ENCODE measurements around the gene NLRP3. TPM values are rescaled to one million over a fixed set of nuclear protein-coding genes. Genes with fewer than 3 reads are reported as not detected.

NLRP3 gene
- total and polyA plus RNA-seq, 2 experiments from 2014 or later = 0.28 to 0.76 TPM

DNA sequence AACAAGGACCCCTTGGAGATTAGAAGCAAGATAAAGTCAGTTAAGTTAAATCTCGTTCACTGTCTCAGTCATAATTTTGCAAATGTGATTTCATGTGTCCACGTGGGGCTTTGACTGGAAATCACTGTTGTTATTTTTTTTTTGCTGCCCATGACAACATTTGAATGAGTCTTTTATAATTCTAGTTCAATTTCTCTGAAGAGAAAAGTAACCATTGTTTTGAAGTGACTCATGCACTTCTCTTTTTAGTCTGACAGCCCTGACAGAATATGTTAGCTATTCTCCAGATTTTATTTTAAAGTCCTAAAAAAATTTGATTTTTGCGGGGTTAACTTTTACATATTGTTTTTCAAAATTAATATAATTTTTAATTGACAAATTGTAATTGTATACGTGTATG lies 30.7 kb upstream of the NLRP3 start:
- WGBS, 2 experiments (ENCODE audit: low coverage in 1 of 2, low lambda C conversion rate in 2 of 2, missing lambda C conversion rate in 2 of 2) = 37 to 41% methylated on average over 4 of the region's 4 CpGs
- no peaks in the 10 kb centered on the region for H4K20me1 ChIP-seq (ENCODE audit: insufficient read depth)
- H3K9me3 ChIP-seq (ENCODE audit: low read depth) = no peaks in the 10 kb centered on the region
- no peaks in the 10 kb centered on the region for H3K79me2 ChIP-seq (ENCODE audit: insufficient read depth)
- H3F3A ChIP-seq (ENCODE audit: insufficient read depth) = no peaks in the 10 kb centered on the region
- no peak overlapping the region for H2AFZ ChIP-seq
- H3K36me3 ChIP-seq (ENCODE audit: low read depth) = no peaks in the 10 kb centered on the region
- no peaks in the 10 kb centered on the region for H3K9me2 ChIP-seq (ENCODE audit: insufficient read depth)
- in situ Hi-C loops (cut with MboI) = no loop called here
- H3K4me2 ChIP-seq (ENCODE audit: unreplicated experiment) = no peak overlapping the region
- no peak overlapping the region for H3K4me3 ChIP-seq
- DNase-seq = peak; percentile 56
- 0 out of 2 replicates have a peak overlapping the region, but pooled peaks have one; percentile 14 for H3K27ac ChIP-seq
- no peaks in the 10 kb centered on the region for H3K27me3 ChIP-seq (replicated peaks; ENCODE audit: insufficient read depth)
- TF ChIP-seq EZH2 (IDR thresholded peaks at IDR 0.05; ENCODE audit: insufficient read depth, poor library complexity, severe bottlenecking) (no peak), EZH2phosphoT487 (IDR thresholded peaks at IDR 0.05; ENCODE audit: insufficient read depth, low read depth) (no peak)
- H3K4me1 ChIP-seq (ENCODE audit: insufficient read depth) = peaks cover 4% of the 10 kb centered on the region; the same call in 1 of the 2 replicates
- peak overlapping the region; percentile 16; the same call in 1 of the 2 replicates for H3K9ac ChIP-seq

DNA sequence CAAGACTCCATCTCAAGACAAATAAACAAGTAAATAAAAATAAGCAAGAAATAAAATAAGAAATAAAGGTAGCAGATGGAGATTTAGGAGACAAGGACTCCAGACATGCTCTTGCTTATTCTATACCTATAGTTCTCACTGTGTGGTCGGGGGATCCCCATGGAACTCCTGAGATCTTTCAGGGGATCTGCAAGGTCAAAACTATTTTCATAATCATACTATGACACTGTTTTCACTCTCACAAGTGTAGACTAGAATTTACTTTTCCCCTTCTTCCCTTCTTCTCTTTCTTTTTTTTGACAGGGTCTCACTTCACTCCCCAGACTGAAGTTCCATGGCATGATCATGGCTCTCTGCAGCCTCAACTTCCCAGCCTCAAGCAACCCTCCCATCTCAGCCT lies 29.8 kb upstream of the NLRP3 start:
- H3K27ac ChIP-seq = no peak overlapping the region
- H3K79me2 ChIP-seq (ENCODE audit: insufficient read depth) = no peaks in the 10 kb centered on the region
- in situ Hi-C loops (cut with MboI) = no loop called here
- H4K20me1 ChIP-seq (ENCODE audit: insufficient read depth) = no peaks in the 10 kb centered on the region
- H2AFZ ChIP-seq = no peak overlapping the region
- no peaks in the 10 kb centered on the region for H3K9me3 ChIP-seq (ENCODE audit: low read depth)
- no peak for TF ChIP-seq EZH2phosphoT487 (IDR thresholded peaks at IDR 0.05; ENCODE audit: insufficient read depth, low read depth)
- TF ChIP-seq EZH2 (IDR thresholded peaks at IDR 0.05; ENCODE audit: insufficient read depth, poor library complexity, severe bottlenecking) = no peak
- WGBS, 2 experiments (ENCODE audit: low coverage in 1 of 2, low lambda C conversion rate in 2 of 2, missing lambda C conversion rate in 2 of 2) = 42 to 46% methylated on average over 1 of the region's 1 CpG
- H3K4me3 ChIP-seq = no peak overlapping the region
- H3K36me3 ChIP-seq (ENCODE audit: low read depth) = no peaks in the 10 kb centered on the region
- no peaks in the 10 kb centered on the region for H3F3A ChIP-seq (ENCODE audit: insufficient read depth)
- no peaks in the 10 kb centered on the region for H3K27me3 ChIP-seq (replicated peaks; ENCODE audit: insufficient read depth)
- DNase-seq = no peak
- peaks cover 8% of the 10 kb centered on the region; the same call in 1 of the 2 replicates for H3K4me1 ChIP-seq (ENCODE audit: insufficient read depth)
- no peaks in the 10 kb centered on the region for H3K9me2 ChIP-seq (ENCODE audit: insufficient read depth)
- no peak overlapping the region for H3K9ac ChIP-seq
- H3K4me2 ChIP-seq (ENCODE audit: unreplicated experiment) = no peak overlapping the region

DNA sequence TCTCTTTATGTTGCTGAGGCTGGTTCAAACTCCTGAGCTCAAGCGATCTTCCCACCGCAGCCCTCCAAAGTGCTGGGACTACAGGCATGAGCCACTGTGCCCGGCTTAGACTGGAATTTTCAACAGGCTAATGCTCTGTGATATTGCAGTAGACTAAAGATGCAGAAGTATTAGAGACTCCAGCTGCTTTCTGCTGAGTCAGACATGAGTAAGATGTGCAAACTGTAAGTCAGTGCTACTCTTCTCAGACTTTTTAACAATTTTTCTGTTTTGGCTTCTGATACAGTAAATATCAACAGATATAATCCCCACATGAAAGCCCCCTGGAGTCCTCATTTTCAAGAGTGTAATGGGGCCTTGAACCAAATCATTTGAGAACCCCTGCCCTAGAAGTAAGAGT lies 29.3 kb upstream of the NLRP3 start:
- no peaks in the 10 kb centered on the region for H3K36me3 ChIP-seq (ENCODE audit: low read depth)
- peak; percentile 72 for DNase-seq
- H3K27me3 ChIP-seq (replicated peaks; ENCODE audit: insufficient read depth) = no peaks in the 10 kb centered on the region
- H3K27ac ChIP-seq = no peak overlapping the region
- in situ Hi-C loops (cut with MboI) = no loop called here
- H3K9me2 ChIP-seq (ENCODE audit: insufficient read depth) = no peaks in the 10 kb centered on the region
- no peak overlapping the region for H3K4me3 ChIP-seq
- H3F3A ChIP-seq (ENCODE audit: insufficient read depth) = no peaks in the 10 kb centered on the region
- H3K79me2 ChIP-seq (ENCODE audit: insufficient read depth) = no peaks in the 10 kb centered on the region
- no peaks in the 10 kb centered on the region for H4K20me1 ChIP-seq (ENCODE audit: insufficient read depth)
- H3K9me3 ChIP-seq (ENCODE audit: low read depth) = no peaks in the 10 kb centered on the region
- no peak for TF ChIP-seq EZH2 (IDR thresholded peaks at IDR 0.05; ENCODE audit: insufficient read depth, poor library complexity, severe bottlenecking)
- peaks cover 8% of the 10 kb centered on the region; the same call in 1 of the 2 replicates for H3K4me1 ChIP-seq (ENCODE audit: insufficient read depth)
- WGBS, 2 experiments (ENCODE audit: low coverage in 1 of 2, low lambda C conversion rate in 2 of 2, missing lambda C conversion rate in 2 of 2) = 78 to 81% methylated on average over 3 of the region's 3 CpGs
- no peak overlapping the region for H3K4me2 ChIP-seq (ENCODE audit: unreplicated experiment)
- H2AFZ ChIP-seq = no peak overlapping the region
- no peak overlapping the region for H3K9ac ChIP-seq

DNA sequence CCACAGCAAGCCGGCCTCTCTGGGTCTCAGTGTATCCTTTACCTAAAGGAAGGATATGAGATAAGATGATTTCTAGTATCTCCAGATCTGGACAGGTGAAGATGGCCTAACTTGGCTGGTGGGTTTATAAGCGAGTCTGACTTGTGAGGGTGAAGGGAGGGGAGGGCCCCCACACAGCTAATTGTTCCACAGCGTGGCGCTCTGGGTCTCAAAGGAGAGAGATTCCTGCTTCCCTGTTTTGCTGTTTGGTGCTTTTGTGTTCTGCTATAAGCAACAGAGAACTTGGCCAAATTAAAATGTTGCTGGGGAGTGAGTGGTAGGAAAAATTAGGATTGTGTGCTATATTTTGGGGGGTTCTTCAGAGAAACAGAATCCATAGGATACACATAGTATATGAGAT lies 28.9 kb upstream of the NLRP3 start:
- Histone ChIP-seq H3K4me3 (no peak overlapping the region), H3K9me2 (ENCODE audit: insufficient read depth) (no peaks in the 10 kb centered on the region), H3F3A (ENCODE audit: insufficient read depth) (no peaks in the 10 kb centered on the region), H3K27me3 (replicated peaks; ENCODE audit: insufficient read depth) (no peaks in the 10 kb centered on the region), H3K27ac (no peak overlapping the region), H3K4me1 (ENCODE audit: insufficient read depth) (peaks cover 8% of the 10 kb centered on the region; the same call in 1 of the 2 replicates), H4K20me1 (ENCODE audit: insufficient read depth) (no peaks in the 10 kb centered on the region), H3K9me3 (ENCODE audit: low read depth) (no peaks in the 10 kb centered on the region), H2AFZ (no peak overlapping the region), H3K36me3 (ENCODE audit: low read depth) (no peaks in the 10 kb centered on the region), H3K9ac (no peak overlapping the region), H3K4me2 (ENCODE audit: unreplicated experiment) (no peak overlapping the region), H3K79me2 (ENCODE audit: insufficient read depth) (no peaks in the 10 kb centered on the region)
- no peak for TF ChIP-seq EZH2 (IDR thresholded peaks at IDR 0.05; ENCODE audit: insufficient read depth, poor library complexity, severe bottlenecking)
- no peak for TF ChIP-seq EZH2phosphoT487 (IDR thresholded peaks at IDR 0.05; ENCODE audit: insufficient read depth, low read depth)
- in situ Hi-C loops (cut with MboI) = no loop called here
- no peak for DNase-seq
- WGBS, 2 experiments (ENCODE audit: low coverage in 1 of 2, low lambda C conversion rate in 2 of 2, missing lambda C conversion rate in 2 of 2) = 73 to 83% methylated on average over 4 of the region's 4 CpGs

DNA sequence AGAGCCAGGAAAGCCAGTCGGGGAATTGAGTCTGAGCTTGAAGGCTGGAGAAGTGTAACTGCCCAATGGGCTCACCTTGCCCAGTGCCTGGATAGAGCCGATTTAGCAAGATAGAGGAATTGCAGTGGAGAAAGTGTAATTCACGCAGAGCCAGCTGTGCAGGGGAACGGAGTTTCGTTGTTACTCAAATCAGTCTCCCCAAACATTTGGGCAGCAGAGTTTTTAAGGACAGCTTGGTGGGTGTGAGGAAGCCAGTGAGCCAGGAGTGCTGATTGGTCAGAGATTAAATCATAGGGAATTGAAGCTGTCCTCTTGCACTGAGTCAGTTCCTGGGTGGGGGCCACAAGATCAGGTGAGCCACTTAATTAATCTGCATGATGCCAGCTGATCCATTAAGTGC lies 28.4 kb upstream of the NLRP3 start:
- Histone ChIP-seq H4K20me1 (ENCODE audit: insufficient read depth) (no peaks in the 10 kb centered on the region), H3K4me3 (no peak overlapping the region), H3K9ac (no peak overlapping the region), H3K4me2 (ENCODE audit: unreplicated experiment) (no peak overlapping the region), H3F3A (ENCODE audit: insufficient read depth) (no peaks in the 10 kb centered on the region), H3K36me3 (ENCODE audit: low read depth) (no peaks in the 10 kb centered on the region), H3K4me1 (ENCODE audit: insufficient read depth) (peaks cover 8% of the 10 kb centered on the region; the same call in 1 of the 2 replicates), H3K9me3 (ENCODE audit: low read depth) (no peaks in the 10 kb centered on the region), H3K79me2 (ENCODE audit: insufficient read depth) (no peaks in the 10 kb centered on the region), H3K9me2 (ENCODE audit: insufficient read depth) (no peaks in the 10 kb centered on the region), H3K27me3 (replicated peaks; ENCODE audit: insufficient read depth) (no peaks in the 10 kb centered on the region), H2AFZ (no peak overlapping the region), H3K27ac (no peak overlapping the region)
- DNase-seq = no peak
- in situ Hi-C loops (cut with MboI) = no loop called here
- 69 to 74% methylated on average over 5 of the region's 5 CpGs for WGBS, 2 experiments (ENCODE audit: low coverage in 1 of 2, low lambda C conversion rate in 2 of 2, missing lambda C conversion rate in 2 of 2)
- TF ChIP-seq EZH2phosphoT487 (IDR thresholded peaks at IDR 0.05; ENCODE audit: insufficient read depth, low read depth) (no peak), EZH2 (IDR thresholded peaks at IDR 0.05; ENCODE audit: insufficient read depth, poor library complexity, severe bottlenecking) (no peak)
